ENCODE results near the gene NDFIP2.

NDFIP2 gene

GRCh38 chr13:79480954-79481684 is at the start of gene NDFIP2:
TSS of gene NDFIP2 (plus strand) at chr13:79481155. CDS start at chr13:79481204, 49 bp downstream.
- in situ Hi-C loops (cut with MboI; ENCODE audit: low sequenced_read_pairs), result no loop called here

GRCh38 chr13:79432086-79432485 is 48.9 kb upstream of the NDFIP2 start:
- in situ Hi-C loops (cut with MboI; ENCODE audit: low sequenced_read_pairs), result no loop called here

- in situ Hi-C loops (cut with MboI; ENCODE audit: low sequenced_read_pairs), result no loop called here
Observed at GRCh38 chr13:79432992-79433391, 48.0 kb upstream of the NDFIP2 start.

GRCh38 chr13:79434556-79434955 is 46.4 kb upstream of the NDFIP2 start:
- in situ Hi-C loops (cut with MboI; ENCODE audit: low sequenced_read_pairs), result no loop called here

- in situ Hi-C loops (cut with MboI; ENCODE audit: low sequenced_read_pairs), result no loop called here
Observed at GRCh38 chr13:79435561-79435990, 45.4 kb upstream of the NDFIP2 start.

GRCh38 chr13:79439275-79439674 is 41.7 kb upstream of the NDFIP2 start:
- in situ Hi-C loops (cut with MboI; ENCODE audit: low sequenced_read_pairs), result no loop called here

- in situ Hi-C loops (cut with MboI; ENCODE audit: low sequenced_read_pairs), result no loop called here
Observed at GRCh38 chr13:79440958-79441528, 39.9 kb upstream of the NDFIP2 start.

GRCh38 chr13:79442221-79442620 is 38.7 kb upstream of the NDFIP2 start:
- in situ Hi-C loops (cut with MboI; ENCODE audit: low sequenced_read_pairs), result no loop called here

GRCh38 chr13:79442706-79443105 is 38.2 kb upstream of the NDFIP2 start:
- in situ Hi-C loops (cut with MboI; ENCODE audit: low sequenced_read_pairs), result no loop called here

GRCh38 chr13:79445968-79446645 is 34.8 kb upstream of the NDFIP2 start:
- in situ Hi-C loops (cut with MboI; ENCODE audit: low sequenced_read_pairs), result no loop called here

- in situ Hi-C loops (cut with MboI; ENCODE audit: low sequenced_read_pairs), result no loop called here
Observed at GRCh38 chr13:79447141-79447540, 33.8 kb upstream of the NDFIP2 start.

- in situ Hi-C loops (cut with MboI; ENCODE audit: low sequenced_read_pairs), result no loop called here
Observed at GRCh38 chr13:79447741-79448140, 33.2 kb upstream of the NDFIP2 start.

- in situ Hi-C loops (cut with MboI; ENCODE audit: low sequenced_read_pairs), result no loop called here
Observed at GRCh38 chr13:79448413-79448812, 32.5 kb upstream of the NDFIP2 start.

- in situ Hi-C loops (cut with MboI; ENCODE audit: low sequenced_read_pairs), result no loop called here
Observed at GRCh38 chr13:79450110-79450509, 30.8 kb upstream of the NDFIP2 start.

- in situ Hi-C loops (cut with MboI; ENCODE audit: low sequenced_read_pairs), result no loop called here
Observed at GRCh38 chr13:79451500-79451962, 29.4 kb upstream of the NDFIP2 start.

- in situ Hi-C loops (cut with MboI; ENCODE audit: low sequenced_read_pairs), result no loop called here
Observed at GRCh38 chr13:79452239-79452913, 28.6 kb upstream of the NDFIP2 start.

- in situ Hi-C loops (cut with MboI; ENCODE audit: low sequenced_read_pairs), result no loop called here
Observed at GRCh38 chr13:79455331-79455730, 25.6 kb upstream of the NDFIP2 start.

GRCh38 chr13:79456051-79456450 is 24.9 kb upstream of the NDFIP2 start:
- in situ Hi-C loops (cut with MboI; ENCODE audit: low sequenced_read_pairs), result no loop called here

- in situ Hi-C loops (cut with MboI; ENCODE audit: low sequenced_read_pairs), result no loop called here
Observed at GRCh38 chr13:79456656-79457365, 24.1 kb upstream of the NDFIP2 start.

- in situ Hi-C loops (cut with MboI; ENCODE audit: low sequenced_read_pairs), result no loop called here
Observed at GRCh38 chr13:79457390-79457789, 23.6 kb upstream of the NDFIP2 start.

GRCh38 chr13:79457948-79458347 is 23.0 kb upstream of the NDFIP2 start:
- in situ Hi-C loops (cut with MboI; ENCODE audit: low sequenced_read_pairs), result no loop called here
